HL-60 (cell line): ENCODE results near the gene PARP16.

ENCODE experiments used
- DNase-seq, 2 experiments: peaks; one replicate each; pipeline ENCODE4 v3.0.0-alpha.2; 2010 to 2020; ENCODE audit warnings: low read depth in 1 of 2, low spot score in 1 of 2
- H3K27ac ChIP-seq: fragments of 250-450 bp; sonication (Bioruptor Pico); replicated peaks from 2 replicates; pipeline ENCODE4 v1.5.1; 2020; ENCODE audit warnings: mild to moderate bottlenecking, moderate library complexity
- H3K27me3 ChIP-seq: fragments of 250-450 bp; sonication (Bioruptor Pico); 2 replicates; pipeline ENCODE4 v1.5.1; 2021; ENCODE audit warnings: mild to moderate bottlenecking, moderate library complexity; ENCODE audit not compliant: insufficient read depth, poor library complexity, severe bottlenecking
- H3K4me3 ChIP-seq: replicated peaks from 2 replicates; pipeline ENCODE4 v1.5.1; 2011; ENCODE audit warnings: mild to moderate bottlenecking, control low read depth, low read length; ENCODE audit not compliant: insufficient read depth
- GABPA ChIP-seq: IDR thresholded peaks from 2 replicates; pipeline ENCODE4 v1.6.1; 2012; ENCODE audit warnings: low read depth
- POLR2AphosphoS5 ChIP-seq: IDR thresholded peaks from 2 replicates; pipeline ENCODE4 v1.6.1; 2012; ENCODE audit warnings: low read depth
- SPI1 ChIP-seq: IDR thresholded peaks from 2 replicates; pipeline ENCODE4 v1.6.1; 2012; ENCODE audit warnings: low read depth, mild to moderate bottlenecking, borderline replicate concordance
- TF ChIP-seq, protein P1 (sequence below): IDR thresholded peaks from one replicate; pipeline ENCODE4 v1.5.1; 2011; ENCODE audit warnings: low read length, control low read depth, inconsistent platforms; ENCODE audit not compliant: insufficient read depth
- TF ChIP-seq, protein P2 (sequence below): IDR thresholded peaks from 2 replicates; pipeline ENCODE4 v1.6.1; 2012; ENCODE audit warnings: low read depth; ENCODE audit not compliant: insufficient replicate concordance

The PARP16 gene

DNA sequence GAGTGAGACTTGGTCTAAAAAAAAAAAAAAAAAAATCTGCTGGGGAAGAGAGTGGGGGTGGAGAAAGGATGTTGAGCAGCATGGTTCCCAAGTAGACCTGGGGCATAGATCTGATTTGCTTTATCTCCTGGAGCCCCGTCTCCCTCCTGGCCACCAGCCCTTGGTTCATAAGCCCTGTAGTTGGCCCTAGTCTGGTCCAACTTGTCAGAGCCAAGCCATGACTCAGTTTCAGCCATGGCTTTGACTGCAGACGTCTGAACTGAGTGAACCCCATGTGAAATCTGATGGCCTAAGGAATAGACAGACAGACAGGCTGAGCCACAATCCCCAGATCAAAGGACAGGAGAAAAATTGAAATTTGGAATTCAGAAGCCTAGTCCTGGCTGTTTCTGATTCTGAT lies 73.4 kb downstream of the PARP16 start:
- Histone ChIP-seq H3K27ac (no peak overlapping the region), H3K27me3 (no peaks in the 10 kb centered on the region), H3K4me3 (no peak overlapping the region)
- DNase-seq, result no peak
- TF ChIP-seq, protein P1, sequence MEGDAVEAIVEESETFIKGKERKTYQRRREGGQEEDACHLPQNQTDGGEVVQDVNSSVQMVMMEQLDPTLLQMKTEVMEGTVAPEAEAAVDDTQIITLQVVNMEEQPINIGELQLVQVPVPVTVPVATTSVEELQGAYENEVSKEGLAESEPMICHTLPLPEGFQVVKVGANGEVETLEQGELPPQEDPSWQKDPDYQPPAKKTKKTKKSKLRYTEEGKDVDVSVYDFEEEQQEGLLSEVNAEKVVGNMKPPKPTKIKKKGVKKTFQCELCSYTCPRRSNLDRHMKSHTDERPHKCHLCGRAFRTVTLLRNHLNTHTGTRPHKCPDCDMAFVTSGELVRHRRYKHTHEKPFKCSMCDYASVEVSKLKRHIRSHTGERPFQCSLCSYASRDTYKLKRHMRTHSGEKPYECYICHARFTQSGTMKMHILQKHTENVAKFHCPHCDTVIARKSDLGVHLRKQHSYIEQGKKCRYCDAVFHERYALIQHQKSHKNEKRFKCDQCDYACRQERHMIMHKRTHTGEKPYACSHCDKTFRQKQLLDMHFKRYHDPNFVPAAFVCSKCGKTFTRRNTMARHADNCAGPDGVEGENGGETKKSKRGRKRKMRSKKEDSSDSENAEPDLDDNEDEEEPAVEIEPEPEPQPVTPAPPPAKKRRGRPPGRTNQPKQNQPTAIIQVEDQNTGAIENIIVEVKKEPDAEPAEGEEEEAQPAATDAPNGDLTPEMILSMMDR, result no peak
- TF ChIP-seq POLR2AphosphoS5, result no peak
- TF ChIP-seq, protein P2, sequence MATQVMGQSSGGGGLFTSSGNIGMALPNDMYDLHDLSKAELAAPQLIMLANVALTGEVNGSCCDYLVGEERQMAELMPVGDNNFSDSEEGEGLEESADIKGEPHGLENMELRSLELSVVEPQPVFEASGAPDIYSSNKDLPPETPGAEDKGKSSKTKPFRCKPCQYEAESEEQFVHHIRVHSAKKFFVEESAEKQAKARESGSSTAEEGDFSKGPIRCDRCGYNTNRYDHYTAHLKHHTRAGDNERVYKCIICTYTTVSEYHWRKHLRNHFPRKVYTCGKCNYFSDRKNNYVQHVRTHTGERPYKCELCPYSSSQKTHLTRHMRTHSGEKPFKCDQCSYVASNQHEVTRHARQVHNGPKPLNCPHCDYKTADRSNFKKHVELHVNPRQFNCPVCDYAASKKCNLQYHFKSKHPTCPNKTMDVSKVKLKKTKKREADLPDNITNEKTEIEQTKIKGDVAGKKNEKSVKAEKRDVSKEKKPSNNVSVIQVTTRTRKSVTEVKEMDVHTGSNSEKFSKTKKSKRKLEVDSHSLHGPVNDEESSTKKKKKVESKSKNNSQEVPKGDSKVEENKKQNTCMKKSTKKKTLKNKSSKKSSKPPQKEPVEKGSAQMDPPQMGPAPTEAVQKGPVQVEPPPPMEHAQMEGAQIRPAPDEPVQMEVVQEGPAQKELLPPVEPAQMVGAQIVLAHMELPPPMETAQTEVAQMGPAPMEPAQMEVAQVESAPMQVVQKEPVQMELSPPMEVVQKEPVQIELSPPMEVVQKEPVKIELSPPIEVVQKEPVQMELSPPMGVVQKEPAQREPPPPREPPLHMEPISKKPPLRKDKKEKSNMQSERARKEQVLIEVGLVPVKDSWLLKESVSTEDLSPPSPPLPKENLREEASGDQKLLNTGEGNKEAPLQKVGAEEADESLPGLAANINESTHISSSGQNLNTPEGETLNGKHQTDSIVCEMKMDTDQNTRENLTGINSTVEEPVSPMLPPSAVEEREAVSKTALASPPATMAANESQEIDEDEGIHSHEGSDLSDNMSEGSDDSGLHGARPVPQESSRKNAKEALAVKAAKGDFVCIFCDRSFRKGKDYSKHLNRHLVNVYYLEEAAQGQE, result no peak
- TF ChIP-seq GABPA, result no peak
- no peak for TF ChIP-seq SPI1

DNA sequence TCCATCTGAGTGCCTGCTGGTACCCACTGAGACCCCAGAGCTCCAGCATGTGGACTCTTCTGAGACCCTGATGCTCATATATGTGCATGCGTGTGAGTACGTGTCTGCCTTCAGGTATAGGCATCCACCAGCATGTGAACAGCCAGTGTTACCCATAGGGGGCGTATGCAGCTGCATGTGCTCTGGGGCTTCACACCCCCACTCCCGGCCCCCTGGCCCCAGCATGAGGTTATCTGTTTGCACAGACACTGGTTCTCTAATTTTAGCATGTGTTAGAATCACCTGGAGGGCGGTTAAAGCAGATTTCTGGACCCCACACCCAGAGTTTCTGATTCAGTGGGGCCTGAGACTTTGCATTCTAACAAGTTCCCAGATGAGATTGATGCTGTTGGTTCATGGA lies 74.6 kb downstream of the PARP16 start:
- H3K27me3 ChIP-seq, result no peaks in the 10 kb centered on the region
- no peak overlapping the region for H3K4me3 ChIP-seq
- peak in 1 of 2 experiments; percentile 52 for DNase-seq
- H3K27ac ChIP-seq, result no peak overlapping the region
- TF ChIP-seq GABPA, result no peak
- TF ChIP-seq, protein P1, result peak; percentile 40

GRCh38 chr15:65211482-65211982 lies 75.2 kb downstream of the PARP16 start:
- TF ChIP-seq, protein P1, result no peak
- TF ChIP-seq SPI1 (no peak), POLR2AphosphoS5 (no peak), GABPA (no peak)
- TF ChIP-seq, protein P2, result no peak
- H3K4me3 ChIP-seq, result no peak overlapping the region
- DNase-seq, result no peak
- no peaks in the 10 kb centered on the region for H3K27me3 ChIP-seq
- H3K27ac ChIP-seq, result no peak overlapping the region

DNA sequence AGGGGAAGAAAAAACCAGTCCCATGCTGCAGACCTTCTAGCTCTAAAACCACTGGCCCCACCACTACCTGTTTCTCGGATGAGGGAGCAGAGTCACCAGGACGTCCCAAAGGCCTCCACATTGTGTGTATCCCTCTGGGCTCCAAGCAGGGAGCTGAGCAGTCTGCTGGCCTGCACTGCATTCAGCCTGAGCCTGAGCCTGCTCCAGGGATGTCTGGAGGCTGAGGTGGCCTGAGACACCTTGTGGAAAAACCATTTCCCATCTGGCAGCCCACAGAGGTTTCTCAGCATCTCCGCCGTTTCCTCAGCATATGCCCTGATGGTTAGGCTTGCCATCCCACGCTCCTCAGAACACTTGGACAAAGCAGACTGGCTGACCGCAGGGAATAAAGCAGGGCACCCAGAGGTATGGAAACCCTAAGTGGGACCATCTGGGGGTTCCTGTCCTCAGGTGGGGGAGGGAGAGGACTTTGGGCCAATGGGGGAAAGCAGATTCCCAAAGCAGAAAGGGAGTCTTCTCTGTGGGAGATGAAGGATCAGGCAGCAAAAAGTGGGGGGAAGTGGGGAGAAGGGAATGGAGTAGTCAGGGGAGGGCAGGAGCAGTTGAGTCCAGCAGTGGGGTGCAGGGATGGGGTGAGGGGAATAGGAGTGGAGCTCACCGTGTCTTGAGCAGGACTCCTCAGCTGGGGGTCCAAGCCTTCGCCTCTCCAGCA lies 75.8 kb downstream of the PARP16 start, which contains the start of gene CILP:
Gene CILP (minus strand): TSS at position 704 of the 712 bp plus-strand sequence. CDS start 1,718 bp downstream, outside the sequence.
- Histone ChIP-seq H3K4me3 (no peak within 1 kb of the TSS), H3K27ac (no peak within 1 kb of the TSS), H3K27me3 (no peaks in the 10 kb centered on the region)
- TF ChIP-seq POLR2AphosphoS5 (no peak), GABPA (no peak), SPI1 (no peak)
- TF ChIP-seq, protein P2, result no peak
- TF ChIP-seq, protein P1, result no peak
- no peak for DNase-seq
